ENCODE data around the gene SSTR3. TPM values are rescaled to one million over a fixed set of nuclear protein-coding genes. Genes with fewer than 3 reads are reported as not detected.
A peak's percentile ranks its signal among the peaks of the same experiment; 100 is the strongest.

The SSTR3 gene
- total and polyA plus RNA-seq, 2 of the 13 experiments (the other 11 are each of a cell fraction or from before 2014, with no cell fraction given) = 0.08 to 0.64 TPM

DNA sequence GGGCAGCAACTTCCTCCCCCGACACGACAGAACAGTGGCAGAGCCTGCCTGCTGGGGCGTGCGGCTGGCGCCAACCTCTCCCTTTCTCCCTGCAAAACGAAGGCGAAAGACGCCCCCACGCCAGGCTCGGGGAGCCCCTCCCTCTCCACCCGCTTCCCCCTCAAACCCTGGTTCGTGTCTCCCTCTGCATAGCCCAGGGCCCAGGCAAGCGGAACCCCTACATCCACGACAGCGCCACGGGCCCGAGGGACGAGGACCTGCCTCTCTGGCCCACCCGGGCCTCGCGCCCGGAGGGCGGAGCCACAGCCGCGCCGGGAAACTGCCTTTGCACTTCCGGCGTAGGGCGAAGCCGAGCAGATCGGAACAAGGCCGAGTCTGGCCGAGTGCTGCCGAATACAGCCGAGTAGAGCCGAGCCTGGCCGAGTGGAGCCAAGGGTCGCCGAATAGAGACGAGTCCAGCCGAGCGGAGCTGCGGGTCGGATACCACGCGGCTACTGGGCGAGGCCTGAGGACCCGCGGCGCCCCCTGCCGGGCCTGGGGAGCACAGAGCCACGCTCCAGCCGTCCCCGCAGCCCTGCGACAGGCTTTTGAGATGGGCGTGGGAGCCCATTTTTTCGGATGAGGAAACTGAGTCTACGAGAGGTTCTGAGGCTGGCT, 13.0 kb downstream of the SSTR3 start (continued):
- TF ChIP-seq, protein P1, sequence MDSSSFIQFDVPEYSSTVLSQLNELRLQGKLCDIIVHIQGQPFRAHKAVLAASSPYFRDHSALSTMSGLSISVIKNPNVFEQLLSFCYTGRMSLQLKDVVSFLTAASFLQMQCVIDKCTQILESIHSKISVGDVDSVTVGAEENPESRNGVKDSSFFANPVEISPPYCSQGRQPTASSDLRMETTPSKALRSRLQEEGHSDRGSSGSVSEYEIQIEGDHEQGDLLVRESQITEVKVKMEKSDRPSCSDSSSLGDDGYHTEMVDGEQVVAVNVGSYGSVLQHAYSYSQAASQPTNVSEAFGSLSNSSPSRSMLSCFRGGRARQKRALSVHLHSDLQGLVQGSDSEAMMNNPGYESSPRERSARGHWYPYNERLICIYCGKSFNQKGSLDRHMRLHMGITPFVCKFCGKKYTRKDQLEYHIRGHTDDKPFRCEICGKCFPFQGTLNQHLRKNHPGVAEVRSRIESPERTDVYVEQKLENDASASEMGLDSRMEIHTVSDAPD (CRISPR knock-in tag; IDR thresholded peaks at IDR 0.05) = no peak; the same call in 1 of the 2 replicates
- TF ChIP-seq ZBTB42 (CRISPR knock-in tag; IDR thresholded peaks at IDR 0.05) (0 out of 2 replicates have a peak, but pooled peaks have one; percentile 65), ZNF782 (CRISPR knock-in tag; IDR thresholded peaks at IDR 0.05; ENCODE audit: borderline replicate concordance) (0 out of 2 replicates have a peak, but pooled peaks have one; percentile 27), HNRNPK (IDR thresholded peaks at IDR 0.05; ENCODE audit: low read depth, low read length, poor library complexity, severe bottlenecking) (peak; percentile 17), GLI4 (CRISPR knock-in tag; IDR thresholded peaks at IDR 0.05; ENCODE audit: borderline replicate concordance) (peak; percentile 87; the same call in 1 of the 2 replicates), ZNF431 (CRISPR knock-in tag; IDR thresholded peaks at IDR 0.05; ENCODE audit: borderline replicate concordance, low read depth) (peak; percentile 71; the same call in 1 of the 2 replicates), ZNF205 (CRISPR knock-in tag; IDR thresholded peaks at IDR 0.05) (no peak; the same call in 1 of the 2 replicates), ATF7-NPFF (CRISPR knock-in tag; IDR thresholded peaks at IDR 0.05; ENCODE audit: low read depth) (peak; percentile 87), ZNF329 (CRISPR knock-in tag; IDR thresholded peaks at IDR 0.05; ENCODE audit: low read depth) (peak; percentile 55; the same call in 1 of the 2 replicates), THAP11 (CRISPR knock-in tag; IDR thresholded peaks at IDR 0.05) (peak; percentile 77), ZC3H4 (CRISPR knock-in tag; IDR thresholded peaks at IDR 0.05; ENCODE audit: borderline replicate concordance) (no peak), ZNF558 (CRISPR knock-in tag; IDR thresholded peaks at IDR 0.05; ENCODE audit: borderline replicate concordance) (peak; percentile 97; the same call in 1 of the 2 replicates), ARNT2 (CRISPR knock-in tag; IDR thresholded peaks at IDR 0.05; ENCODE audit: low read depth) (peak; percentile 92), GABPB1 (CRISPR knock-in tag; IDR thresholded peaks at IDR 0.05) (peak; percentile 95), RORA (CRISPR knock-in tag; IDR thresholded peaks at IDR 0.05) (no peak), ZNF253 (CRISPR knock-in tag; IDR thresholded peaks at IDR 0.05; ENCODE audit: borderline replicate concordance) (no peak), ONECUT2 (CRISPR knock-in tag; IDR thresholded peaks at IDR 0.05) (no peak), ZNF180 (CRISPR knock-in tag; IDR thresholded peaks at IDR 0.05; ENCODE audit: borderline replicate concordance, low read depth) (no peak), ZNF292 (CRISPR knock-in tag; IDR thresholded peaks at IDR 0.05; ENCODE audit: borderline replicate concordance, low read depth) (no peak; the same call in 1 of the 2 replicates), ZNF775 (CRISPR knock-in tag; IDR thresholded peaks at IDR 0.05; ENCODE audit: borderline replicate concordance) (0 out of 2 replicates have a peak, but pooled peaks have one; percentile 41), RFXANK (CRISPR knock-in tag; IDR thresholded peaks at IDR 0.05) (no peak; the same call in 1 of the 2 replicates), ZMYM4 (CRISPR knock-in tag; IDR thresholded peaks at IDR 0.05) (peak; percentile 66), KLF16 (CRISPR knock-in tag; IDR thresholded peaks at IDR 0.05) (peak in 1 of 2 experiments; percentile 53; a peak in 2 of 4 replicates)
- TF ChIP-seq, protein P2, sequence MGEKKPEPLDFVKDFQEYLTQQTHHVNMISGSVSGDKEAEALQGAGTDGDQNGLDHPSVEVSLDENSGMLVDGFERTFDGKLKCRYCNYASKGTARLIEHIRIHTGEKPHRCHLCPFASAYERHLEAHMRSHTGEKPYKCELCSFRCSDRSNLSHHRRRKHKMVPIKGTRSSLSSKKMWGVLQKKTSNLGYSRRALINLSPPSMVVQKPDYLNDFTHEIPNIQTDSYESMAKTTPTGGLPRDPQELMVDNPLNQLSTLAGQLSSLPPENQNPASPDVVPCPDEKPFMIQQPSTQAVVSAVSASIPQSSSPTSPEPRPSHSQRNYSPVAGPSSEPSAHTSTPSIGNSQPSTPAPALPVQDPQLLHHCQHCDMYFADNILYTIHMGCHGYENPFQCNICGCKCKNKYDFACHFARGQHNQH (CRISPR knock-in tag; IDR thresholded peaks at IDR 0.05) = peak; percentile 80
- TF ChIP-seq, protein P3, sequence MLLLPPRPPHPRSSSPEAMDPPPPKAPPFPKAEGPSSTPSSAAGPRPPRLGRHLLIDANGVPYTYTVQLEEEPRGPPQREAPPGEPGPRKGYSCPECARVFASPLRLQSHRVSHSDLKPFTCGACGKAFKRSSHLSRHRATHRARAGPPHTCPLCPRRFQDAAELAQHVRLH (CRISPR knock-in tag; IDR thresholded peaks at IDR 0.05; ENCODE audit: borderline replicate concordance, low read depth) = peak; percentile 78; the same call in 1 of the 2 replicates
- TF ChIP-seq, protein P4, sequence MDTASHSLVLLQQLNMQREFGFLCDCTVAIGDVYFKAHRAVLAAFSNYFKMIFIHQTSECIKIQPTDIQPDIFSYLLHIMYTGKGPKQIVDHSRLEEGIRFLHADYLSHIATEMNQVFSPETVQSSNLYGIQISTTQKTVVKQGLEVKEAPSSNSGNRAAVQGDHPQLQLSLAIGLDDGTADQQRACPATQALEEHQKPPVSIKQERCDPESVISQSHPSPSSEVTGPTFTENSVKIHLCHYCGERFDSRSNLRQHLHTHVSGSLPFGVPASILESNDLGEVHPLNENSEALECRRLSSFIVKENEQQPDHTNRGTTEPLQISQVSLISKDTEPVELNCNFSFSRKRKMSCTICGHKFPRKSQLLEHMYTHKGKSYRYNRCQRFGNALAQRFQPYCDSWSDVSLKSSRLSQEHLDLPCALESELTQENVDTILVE (CRISPR knock-in tag; IDR thresholded peaks at IDR 0.05) = no peak
